ENCODE data around the gene TMEM273.

Gene TMEM273

DNA sequence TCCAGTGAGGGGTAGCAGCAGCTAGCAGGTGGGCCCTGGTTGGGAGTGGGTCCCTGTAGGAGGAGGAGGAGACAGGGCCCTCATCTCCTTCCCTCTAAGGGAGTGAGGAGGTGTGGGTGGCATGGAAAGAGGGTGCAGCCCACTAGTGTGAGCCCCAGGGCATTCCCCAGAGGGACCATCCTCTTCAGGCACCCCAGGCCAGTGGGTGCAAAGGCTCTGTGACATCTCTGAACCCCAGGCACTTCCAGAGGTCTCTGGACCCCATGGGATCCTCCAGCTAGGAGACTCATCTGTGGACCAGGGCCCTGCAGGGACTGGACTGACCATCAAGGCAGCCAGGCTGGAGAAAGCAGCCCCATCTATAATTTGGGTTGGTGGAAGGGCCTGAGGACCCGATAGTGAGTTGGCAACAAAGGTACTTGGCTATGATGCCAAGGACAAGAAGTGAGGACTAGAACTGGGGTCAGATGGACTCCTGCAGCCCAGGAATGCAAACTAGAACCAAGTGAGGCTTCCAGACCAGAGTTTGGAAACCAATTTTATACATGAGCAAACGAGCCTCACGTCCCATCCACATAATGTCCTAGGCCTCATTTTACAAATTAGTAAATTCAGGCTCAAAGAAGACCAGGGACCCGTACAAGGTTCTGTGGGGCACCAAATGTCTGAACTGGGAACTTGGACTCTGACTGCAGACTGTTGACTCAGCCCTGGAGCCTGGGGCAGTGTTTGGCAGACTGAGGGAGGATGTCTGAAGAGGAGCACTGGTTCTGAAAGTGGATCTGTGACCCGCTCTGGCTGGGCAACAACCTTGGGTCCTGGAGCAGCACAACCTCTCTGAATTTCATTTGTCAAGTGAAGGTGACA lies 71.4 kb downstream of the TMEM273 start:
- DNase-seq (ENCODE audit: low read depth, low spot score): no peak

DNA sequence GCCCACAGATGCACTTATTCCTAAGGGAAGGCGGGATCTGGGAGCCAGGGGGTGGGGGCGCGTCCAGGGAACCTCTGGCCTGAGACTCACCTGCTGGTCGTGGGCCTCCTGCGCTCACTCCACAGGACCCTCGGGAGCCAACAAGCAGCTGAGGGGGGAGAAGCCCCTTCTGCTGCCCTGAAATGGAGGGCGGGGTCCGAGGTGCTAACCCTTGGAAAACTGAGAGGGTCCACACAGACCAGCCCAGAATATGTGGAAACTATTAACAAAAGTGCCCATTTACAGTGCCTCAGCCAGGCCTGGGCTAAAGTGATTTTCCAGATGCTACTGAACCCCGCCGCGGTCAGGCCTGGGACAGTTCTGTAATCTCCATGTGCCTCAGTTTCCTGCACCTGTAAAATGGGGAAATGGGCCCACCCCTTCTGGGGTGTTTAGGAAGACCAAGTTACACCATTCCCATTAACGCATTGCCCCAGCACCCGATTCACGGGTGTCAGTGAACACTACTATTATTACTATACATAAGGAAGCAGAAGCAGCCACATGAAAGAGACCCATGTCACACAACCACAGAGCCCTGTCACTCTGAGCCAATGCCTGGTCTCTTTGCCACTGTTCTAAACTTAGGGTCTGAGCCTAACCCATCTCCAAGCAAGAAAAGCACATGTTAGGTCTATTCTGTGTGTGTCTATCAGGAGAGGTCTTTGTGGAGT lies 72.2 kb downstream of the TMEM273 start:
- DNase-seq (ENCODE audit: low read depth, low spot score): no peak

DNA sequence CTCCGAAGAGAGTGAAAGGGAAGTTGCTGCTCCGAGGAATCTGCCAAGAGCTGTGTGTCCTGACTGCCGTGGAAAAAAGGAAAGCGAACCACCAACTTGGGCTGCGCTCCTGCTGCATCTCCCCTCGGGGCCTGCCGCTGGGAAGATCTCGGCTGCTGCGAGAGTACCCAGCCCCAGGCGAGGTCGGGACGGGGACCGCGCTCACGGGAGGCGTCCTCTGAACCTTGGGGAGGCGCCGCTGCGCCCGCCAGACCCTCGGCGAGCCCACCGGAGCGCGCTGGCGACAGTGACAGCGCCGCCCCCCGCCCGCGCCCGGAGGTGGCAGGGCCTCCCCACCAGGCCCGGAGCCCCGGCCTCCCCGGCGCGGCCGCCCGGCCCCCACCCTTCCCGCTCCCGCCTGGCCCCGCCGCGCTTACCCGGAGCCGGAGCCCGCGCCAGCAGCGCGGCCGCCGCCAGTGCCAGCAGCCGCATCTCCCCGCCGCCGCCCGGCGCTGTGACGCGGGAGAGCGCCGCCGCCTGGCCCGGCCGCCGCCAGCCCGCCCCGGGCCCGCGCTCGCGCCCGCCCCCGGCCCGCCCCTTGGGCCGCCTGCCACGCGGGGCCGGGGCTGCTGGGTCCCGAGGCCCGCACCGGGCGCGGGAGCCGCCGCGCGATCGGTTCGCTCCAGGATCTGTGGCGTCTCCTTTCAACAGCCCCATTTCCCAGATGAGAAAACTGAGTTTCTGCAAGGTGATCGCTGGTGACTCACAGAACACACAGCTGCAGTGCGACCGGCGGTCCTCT lies 73.0 kb downstream of the TMEM273 start, which contains the start of gene VSTM4:
VSTM4 (minus strand) TSS at position 508 of the 781 bp plus-strand sequence; CDS start at position 471, 37 bp downstream.
- DNase-seq (ENCODE audit: low read depth, low spot score): no peak

DNA sequence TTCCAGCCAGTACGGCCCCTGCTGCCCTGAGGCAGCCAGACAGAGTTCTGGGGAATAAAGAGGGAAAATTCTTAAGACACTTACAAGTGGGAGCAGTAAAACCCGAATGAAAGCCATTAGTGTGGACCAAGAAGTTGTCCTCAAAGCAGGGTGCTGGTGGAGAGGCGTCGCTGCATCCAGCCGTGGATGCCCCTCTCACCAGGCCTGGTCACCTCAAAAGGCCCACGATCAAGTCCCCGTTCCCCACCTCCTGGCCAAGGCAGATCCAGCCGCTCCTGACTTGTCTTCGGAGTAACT lies 73.5 kb downstream of the TMEM273 start:
- DNase-seq (ENCODE audit: low read depth, low spot score): no peak

DNA sequence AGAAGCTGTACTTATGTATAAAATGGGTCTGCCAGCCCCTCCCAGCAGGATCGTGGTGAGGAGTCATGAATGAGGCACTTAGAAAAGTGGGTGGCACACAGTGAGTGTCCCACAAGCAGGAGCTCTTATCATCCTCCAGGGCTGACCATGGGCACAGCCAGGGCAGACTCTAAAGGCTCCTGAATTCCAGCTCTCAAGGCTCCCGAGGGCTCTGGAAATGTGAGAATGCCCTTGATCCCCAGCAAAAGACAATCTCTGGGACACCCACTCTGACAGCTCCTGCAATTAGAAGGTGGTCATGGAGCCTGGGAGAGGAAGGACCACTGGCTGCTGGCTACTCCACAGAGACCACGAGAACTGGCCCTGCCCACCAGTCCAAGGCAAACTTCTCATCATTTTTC lies 74.5 kb downstream of the TMEM273 start:
- no peak for DNase-seq (ENCODE audit: low read depth, low spot score)

DNA sequence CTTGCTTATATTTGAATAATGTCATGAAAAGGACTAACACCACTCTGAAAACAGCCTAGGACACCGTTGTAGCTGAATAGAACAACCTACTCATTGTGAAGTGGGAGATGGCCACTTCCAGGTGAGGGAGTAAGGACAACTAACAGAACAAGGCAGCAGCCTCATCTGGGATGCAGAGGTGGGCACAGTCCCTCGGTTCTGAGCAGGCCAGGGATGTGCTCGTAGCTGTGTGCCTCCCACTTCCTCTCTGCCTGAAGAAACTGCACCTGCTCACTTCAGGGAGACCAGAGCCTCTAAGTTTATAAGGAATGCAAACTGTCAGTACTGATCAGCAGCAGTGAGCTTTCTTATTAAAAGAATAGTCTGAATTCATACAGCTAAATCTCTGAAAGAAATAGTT lies 75.3 kb downstream of the TMEM273 start:
- DNase-seq (ENCODE audit: low read depth, low spot score): no peak

DNA sequence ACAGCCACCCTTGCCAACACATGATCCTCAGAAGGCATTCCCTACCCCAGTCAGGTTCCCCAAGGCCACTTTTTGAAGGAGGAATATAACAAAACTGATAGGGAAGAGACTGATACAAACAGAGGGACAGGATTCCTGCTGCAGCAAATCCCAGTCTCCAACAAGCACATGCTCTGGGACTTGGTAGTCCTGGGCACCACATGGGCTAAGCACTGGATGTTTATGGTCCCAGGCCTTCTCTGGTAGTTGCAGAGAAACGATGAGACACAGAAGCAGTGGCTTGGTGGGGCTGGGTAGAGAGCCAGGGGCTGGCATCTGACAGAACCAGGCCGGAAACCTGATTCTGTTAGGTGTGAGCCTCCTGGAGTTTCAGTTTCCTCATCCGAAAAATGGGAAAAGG lies 76.1 kb downstream of the TMEM273 start:
- DNase-seq (ENCODE audit: low read depth, low spot score): no peak

DNA sequence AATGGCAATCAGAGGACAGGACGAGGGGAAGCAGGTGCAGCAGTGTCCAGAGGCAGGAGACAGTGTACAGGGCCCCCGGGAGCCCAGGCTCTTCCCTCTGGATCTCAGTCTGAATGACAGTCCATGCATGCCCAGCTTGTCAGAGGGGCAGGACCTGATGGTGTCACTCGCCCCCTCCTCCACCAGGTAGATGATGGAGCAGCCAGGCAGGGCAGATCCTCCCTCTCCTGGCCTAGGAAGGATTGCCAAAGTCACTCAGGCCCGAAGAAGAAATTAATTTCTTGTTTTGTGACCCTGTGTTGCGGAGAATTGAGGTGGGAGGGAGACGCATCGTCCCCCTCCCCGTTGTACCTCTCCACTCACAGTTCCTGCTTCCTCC lies 76.9 kb downstream of the TMEM273 start:
- DNase-seq (ENCODE audit: low read depth, low spot score): no peak

DNA sequence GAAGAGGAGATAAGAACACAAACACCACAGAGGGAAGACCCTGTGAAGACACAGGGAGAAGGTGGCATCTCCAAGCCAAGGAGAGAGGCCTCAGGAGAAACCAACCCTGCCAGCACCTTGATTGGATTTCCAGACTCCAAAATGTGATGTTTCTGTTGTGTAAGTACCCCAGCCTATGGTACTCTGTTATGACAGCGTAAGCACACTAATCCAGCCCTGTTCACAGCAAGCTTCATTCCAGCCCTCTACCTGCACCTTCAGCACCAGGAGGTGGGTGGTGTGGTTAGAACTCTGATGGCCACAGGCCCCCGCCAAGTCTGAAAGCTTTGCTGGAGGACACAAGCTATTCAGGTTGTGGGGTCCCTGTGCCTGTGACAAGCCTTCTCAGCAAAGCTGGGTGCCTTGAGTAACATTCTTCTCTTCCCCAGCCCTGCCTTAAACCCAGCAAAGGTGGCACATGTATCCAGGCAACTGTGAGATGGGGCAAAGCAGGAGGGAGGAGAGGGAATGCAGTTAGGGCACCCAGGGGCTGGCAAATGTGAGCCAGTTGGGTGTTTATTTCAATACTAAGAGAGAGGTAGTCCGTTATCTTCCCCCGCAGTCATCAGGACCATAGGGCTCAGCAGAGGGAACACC lies 77.4 kb downstream of the TMEM273 start:
- DNase-seq (ENCODE audit: low read depth, low spot score): no peak

DNA sequence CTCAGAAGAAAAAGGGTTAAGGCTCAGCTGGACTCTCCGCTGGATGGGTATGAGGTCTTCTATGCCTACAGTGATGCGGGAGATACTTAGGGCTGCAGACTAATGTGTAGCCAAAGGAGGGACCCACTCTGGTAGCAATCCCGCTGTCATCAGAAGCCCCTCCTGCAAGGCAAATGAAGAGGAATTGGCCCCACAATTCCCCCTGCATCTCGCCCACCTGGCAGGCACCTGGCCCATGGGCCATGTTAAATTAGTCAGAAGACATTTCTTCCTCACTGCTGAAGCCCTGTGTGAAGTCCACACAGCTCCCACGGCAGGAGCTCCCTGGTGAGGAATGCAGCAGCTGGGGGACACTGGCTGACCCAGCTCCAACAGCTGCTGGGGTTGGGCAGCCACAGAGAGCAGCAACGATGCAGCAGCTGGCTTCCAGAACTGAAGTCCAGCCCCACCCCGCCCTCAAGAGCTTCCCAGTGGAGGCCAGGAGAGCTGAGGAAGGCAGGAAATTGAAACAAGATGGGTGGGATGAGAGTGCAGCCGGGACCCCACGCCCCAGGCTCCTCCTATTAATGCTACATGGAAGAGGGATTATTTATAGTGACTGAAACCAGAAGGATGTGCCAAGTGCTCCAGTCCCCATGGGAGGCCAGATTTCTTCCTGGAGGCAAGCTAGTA lies 78.4 kb downstream of the TMEM273 start:
- no peak for DNase-seq (ENCODE audit: low read depth, low spot score)

DNA sequence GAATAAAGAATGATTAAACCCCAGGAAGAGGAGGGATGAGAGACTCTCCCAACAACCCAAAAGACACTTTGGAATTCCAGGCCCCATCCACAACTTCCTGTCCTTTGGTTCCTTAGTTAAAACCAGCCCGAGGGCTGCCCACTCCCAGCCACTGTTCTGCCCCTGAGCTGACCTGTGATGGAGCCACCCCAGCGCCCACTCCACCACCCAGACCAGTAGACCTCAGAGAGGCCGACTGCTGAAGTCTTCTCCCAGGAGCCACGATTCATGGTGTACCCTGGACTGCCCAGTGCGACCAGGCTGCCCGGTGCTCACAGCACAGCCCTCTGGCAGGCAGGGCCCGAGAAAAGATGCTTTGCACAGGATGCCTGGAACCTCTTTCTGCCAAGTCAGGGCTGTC lies 79.5 kb downstream of the TMEM273 start:
- DNase-seq (ENCODE audit: low read depth, low spot score): no peak

DNA sequence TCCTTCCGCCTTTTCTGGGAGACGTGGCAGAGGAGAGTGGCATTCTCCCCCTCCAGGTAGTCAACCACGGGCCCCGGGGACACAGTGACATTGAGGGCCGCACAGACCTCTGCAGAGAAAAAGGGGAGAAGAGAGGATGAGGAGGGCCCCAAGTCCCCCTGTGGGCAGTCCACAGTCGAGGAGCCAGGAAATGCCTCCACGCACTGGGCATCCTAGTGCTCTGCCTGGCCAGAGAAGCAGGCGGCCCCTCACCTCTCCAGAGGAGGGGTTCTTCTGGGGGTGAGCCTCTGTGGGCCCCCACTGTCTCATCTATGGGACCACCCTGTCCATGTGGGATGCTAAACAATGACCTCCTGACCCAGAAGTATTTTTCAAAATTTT lies 80.3 kb downstream of the TMEM273 start:
- DNase-seq (ENCODE audit: low read depth, low spot score): no peak

DNA sequence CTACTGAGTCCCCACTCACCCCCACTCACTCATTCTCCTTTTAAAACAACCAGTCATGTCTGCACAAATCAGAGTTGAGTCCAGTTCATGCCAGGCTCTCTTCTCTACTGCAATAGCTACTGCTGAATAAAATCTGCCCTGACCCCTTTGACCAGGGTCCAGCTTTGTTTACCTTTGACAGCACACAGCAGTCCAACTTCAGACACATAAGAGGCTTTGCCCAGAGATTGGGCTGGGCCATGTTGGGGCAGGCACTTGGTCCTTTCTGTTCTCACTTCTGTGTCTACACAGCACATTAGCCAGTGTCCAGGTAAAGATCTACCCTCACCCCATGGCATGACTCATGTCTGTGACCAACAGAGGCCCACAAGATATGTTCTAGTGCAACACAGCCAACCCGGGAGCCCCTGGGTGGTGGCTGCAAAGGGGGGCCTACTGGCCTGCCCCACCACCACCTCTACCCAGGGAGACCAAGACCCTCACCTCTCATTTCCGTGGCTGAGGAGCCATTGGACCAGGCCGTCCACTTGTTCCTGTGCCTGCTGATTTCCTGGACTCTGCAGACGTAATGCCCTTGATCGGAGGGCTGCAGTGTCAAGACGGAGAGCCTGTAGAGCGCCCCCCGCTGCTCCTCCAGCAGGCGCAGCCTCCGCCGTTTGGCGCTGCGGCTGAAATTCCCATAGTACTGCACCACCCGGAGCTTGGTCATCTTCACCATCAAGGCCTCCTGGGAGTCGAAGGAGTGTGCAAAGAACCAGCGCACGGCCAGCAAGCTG lies 80.9 kb downstream of the TMEM273 start:
- DNase-seq (ENCODE audit: low read depth, low spot score): no peak

DNA sequence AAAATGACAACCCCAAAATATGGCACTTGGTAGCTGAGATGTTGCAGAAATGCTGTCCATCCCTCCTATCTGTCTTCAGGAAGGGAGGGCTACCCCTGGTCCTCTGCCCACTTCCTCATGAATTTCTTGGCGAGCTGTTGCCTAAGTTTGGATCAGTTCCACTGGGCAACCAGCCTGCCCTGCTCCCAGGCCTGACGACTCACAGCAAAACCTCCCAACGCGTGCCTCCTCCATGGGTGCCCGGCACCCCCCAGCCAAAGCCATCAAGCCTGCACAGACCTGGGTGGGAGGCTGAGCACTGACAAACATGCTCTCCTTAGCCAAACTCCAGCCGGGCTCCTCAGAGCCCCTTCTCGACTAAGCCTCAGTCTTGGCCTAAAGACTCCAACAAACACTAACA lies 81.7 kb downstream of the TMEM273 start:
- no peak for DNase-seq (ENCODE audit: low read depth, low spot score)

DNA sequence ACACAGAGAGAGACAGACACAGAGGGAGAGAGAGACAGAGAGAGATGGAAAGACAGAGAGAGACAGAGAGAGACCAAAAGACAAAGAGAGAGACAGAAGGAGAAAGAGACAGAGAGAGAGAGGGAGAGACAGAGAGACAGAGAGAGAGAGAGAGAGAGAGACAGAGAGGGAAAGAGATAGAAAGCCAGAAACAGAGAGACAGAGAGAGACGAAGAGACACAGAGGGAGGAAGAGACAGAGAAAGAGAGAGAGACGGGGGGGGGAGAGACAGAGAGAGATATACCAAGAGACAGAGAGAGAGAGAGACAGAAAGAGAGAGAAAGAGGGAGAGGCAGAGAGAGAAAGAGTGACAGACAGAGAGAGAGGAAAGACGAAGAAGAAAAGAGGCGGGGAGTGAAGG lies 83.1 kb downstream of the TMEM273 start:
- no peak for DNase-seq (ENCODE audit: low read depth, low spot score)
